Medulla oblongata (tissue), 1 donor: ENCODE measurements around the gene ABCA2.

ENCODE experiments used
- DNase-seq: peaks from one replicate; pipeline ENCODE4 v3.0.0-alpha.2; 2015; ENCODE audit errors: extremely low spot score

ABCA2 gene, protein sequence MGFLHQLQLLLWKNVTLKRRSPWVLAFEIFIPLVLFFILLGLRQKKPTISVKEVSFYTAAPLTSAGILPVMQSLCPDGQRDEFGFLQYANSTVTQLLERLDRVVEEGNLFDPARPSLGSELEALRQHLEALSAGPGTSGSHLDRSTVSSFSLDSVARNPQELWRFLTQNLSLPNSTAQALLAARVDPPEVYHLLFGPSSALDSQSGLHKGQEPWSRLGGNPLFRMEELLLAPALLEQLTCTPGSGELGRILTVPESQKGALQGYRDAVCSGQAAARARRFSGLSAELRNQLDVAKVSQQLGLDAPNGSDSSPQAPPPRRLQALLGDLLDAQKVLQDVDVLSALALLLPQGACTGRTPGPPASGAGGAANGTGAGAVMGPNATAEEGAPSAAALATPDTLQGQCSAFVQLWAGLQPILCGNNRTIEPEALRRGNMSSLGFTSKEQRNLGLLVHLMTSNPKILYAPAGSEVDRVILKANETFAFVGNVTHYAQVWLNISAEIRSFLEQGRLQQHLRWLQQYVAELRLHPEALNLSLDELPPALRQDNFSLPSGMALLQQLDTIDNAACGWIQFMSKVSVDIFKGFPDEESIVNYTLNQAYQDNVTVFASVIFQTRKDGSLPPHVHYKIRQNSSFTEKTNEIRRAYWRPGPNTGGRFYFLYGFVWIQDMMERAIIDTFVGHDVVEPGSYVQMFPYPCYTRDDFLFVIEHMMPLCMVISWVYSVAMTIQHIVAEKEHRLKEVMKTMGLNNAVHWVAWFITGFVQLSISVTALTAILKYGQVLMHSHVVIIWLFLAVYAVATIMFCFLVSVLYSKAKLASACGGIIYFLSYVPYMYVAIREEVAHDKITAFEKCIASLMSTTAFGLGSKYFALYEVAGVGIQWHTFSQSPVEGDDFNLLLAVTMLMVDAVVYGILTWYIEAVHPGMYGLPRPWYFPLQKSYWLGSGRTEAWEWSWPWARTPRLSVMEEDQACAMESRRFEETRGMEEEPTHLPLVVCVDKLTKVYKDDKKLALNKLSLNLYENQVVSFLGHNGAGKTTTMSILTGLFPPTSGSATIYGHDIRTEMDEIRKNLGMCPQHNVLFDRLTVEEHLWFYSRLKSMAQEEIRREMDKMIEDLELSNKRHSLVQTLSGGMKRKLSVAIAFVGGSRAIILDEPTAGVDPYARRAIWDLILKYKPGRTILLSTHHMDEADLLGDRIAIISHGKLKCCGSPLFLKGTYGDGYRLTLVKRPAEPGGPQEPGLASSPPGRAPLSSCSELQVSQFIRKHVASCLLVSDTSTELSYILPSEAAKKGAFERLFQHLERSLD (N-terminal part only)

DNA sequence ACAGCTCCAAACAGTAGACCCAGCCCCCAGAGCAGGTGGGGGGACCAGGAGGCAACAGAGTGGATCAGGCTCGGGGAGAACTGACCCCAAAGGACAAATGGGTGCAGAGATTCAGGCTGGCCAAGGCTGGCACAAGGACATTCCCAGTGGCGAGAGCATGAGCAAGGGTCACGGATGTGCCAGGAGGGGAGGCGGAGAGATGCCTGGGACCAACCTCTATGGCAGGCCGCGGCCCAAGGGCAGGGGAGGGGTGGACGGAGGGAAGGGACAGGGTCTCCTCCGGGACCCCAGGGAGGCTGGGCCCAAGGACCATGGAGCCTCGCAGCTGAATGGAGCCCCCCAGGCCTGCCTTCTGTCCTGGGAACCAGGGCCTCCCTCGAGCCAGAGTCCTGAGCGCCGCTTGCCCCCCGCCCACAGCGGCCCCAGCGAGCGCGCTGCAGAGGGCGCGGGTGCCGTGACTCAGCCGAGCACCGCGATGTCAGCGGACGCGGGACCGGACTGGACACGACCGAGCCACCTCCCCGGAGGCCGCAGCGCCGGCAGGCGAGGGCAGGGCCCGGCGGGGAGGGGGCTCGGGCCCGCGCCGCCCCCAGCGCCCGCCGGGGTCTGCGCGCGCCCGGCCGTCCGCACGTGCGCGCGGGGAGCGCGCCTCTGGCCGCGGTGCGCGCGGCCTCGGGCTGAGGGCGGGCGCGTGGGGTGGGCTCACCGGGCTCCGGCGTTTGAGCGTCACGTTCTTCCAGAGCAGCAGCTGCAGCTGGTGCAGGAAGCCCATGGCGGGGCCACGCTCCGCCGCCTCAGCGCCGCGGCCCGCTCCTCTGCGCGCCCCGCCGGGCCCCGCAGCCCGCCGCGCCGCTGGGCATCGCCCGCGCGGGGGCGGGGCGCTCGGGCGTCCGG is at the start of gene ABCA2:
Gene ABCA2 (minus strand): TSS at position 869 of the 894 bp plus-strand sequence. CDS start 97 bp downstream, at position 772.
- peak; percentile 21 for DNase-seq

DNA sequence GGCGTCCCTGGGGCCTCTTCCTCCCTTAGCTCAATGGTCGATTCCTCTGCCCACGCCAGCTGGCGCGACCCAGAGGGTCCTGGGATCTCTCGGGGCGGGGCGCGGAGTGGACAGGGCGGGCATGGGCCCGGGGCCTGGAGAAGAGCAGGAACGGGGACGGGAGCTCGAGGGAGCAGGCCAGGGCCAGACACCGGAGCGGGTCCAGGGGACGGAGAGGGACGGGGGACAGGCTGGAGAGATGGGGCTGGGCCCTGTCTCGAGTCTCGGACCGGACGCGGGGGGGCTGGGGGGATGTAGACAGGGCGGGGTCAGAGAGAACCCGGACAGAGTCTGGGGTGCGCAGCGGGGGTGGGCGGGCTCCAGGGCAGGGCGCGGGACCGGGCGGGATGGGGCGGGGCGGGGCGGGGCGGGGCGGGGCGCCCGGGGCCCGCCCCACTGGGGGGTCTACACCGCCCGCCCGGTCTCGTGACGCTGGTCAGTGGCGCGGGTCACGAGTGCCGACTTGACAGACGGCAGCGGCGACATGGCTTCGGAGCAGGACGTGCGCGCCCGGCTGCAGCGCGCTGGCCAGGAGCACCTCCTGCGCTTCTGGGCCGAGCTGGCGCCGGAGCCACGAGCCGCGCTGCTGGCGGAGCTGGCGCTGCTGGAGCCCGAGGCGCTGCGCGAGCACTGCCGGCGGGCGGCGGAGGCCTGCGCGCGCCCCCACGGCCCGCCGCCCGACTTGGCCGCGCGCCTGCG is 49.1 kb upstream of the ABCA2 start, which contains the start of gene UAP1L1:
Gene UAP1L1 (plus strand): TSS at position 508 of the 738 bp plus-strand sequence. CDS start 16 bp downstream, at position 524.
- peak; percentile 81 for DNase-seq

DNA sequence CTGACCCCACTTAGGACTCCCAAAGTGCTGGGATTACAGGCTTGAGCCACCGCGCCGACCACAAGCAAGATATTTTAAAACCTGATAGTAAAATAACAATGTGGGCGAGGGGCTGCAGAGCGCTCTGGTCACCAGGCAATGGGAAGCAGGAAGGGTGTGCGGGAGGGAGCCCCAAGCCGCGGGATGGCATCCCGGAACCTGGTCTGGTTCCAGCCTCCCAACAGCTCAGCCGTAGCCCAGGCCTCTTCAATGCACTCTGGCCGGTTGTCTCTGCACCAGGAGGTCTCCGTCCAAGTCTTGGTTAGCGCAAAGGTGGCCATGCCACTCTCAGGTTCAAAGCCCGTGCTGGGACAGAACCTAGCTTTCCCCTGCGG is 48.6 kb upstream of the ABCA2 start:
- DNase-seq, result no peak

DNA sequence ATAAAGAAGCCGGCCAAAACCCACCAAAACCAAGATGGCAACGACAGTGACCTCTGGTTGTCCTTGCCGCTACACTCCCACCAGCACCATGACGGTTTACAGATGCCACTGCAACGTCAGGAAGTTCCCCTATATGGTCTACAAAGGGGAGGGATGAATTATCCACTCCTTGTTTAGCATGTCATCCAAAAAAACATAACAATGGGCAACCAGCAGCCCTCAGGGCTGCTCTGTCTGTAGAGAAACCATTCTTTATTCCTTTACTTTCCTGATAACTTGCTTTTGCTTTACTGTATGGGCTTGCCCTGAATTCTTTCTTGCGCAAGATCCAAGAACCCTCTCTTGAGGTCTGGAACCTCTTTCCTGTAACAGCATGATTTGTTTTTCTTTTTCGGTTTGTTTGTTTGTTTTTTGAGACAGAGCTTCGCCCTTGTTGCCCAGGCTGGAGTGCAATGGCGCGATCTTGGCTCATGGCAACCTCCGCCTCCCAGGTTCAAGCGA is 47.3 kb upstream of the ABCA2 start:
- DNase-seq, result no peak

DNA sequence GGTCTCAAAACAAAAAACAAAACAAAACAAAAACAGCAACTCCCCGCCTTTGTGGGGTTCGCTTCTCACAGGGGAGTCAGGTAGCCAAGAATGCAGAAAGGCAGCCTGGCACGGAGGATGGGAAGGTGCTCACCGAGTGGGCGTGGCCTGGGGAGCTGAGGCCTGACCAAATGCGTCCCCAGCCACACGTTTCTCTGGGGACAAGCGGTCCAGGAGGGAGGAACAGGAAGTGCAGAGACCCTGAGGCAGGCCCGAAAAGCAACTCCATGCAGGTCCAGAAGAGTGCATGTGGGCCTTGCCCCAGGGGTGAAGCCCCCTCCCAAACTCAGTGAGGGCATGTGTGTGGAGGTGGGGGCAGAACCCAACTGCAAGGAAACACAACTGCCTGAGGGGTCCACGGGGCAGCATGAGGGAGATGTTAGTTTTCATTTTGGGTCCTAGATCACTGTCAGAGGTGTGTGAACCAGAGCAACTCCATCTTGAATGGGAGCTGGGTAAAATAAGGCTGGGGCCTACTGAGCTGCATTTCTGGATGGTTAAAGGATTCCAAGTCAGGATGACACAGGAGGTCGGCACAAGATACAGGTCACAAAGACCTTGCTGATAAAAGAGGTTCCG is 46.7 kb upstream of the ABCA2 start:
- DNase-seq, result no peak

DNA sequence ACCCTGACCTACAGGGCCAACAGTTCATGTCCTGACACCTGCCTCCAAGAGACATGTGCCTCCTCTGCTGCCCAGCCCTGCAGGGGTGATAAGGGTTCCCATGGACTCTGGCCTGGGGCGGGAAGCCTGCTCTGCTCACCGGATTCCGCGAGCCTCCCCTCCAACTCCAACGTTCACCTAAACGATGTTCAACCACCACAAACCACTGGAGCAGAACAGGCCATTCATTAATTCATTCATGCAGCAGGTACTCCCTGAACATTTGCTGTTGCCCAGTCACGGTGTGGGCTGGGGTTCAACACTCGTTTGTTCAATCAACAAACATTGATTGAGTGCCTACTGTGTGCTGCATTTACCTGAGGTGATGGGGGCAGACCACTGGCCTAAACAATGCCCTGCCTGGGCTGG is 46.0 kb upstream of the ABCA2 start:
- DNase-seq, result no peak

DNA sequence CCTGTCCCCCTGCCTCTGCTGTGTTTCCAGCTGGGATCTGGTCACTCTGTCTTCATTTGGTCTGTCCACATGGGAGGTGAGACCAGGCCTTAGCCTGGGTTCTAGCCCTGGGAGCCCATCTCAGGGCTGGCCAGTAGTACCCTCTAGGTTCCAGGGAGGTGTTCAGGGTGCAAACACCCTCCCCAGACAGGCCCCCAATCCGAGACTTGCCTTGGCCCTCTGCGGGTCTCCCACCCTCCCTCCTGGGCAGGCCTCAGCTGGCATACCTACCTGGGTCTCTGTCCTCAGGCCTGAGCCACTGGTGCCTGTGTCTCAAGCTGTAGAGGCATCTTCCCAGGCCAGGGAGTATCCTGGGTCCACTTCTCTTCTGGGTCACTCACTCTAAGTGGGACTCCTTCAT is 43.2 kb upstream of the ABCA2 start:
- no peak for DNase-seq

DNA sequence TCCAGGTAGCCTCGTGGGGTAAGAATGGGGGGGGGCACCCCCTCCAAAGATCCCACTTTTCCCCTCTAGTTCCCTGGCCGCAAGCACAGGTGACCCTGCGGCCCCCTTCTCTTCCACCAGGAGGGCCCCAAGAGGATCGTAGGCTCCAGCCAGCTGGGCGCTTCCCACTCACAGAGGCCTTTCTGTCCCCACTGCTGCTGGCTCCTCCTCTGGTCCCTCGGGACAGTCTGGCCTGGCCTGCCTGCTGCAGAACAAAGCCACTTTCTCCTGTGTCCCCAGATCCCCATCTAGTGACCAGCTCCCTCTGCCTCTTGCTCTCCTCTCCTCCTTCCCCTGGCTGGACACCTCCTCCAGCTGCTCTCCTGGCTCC is 42.9 kb upstream of the ABCA2 start:
- DNase-seq, result peak; percentile 94

DNA sequence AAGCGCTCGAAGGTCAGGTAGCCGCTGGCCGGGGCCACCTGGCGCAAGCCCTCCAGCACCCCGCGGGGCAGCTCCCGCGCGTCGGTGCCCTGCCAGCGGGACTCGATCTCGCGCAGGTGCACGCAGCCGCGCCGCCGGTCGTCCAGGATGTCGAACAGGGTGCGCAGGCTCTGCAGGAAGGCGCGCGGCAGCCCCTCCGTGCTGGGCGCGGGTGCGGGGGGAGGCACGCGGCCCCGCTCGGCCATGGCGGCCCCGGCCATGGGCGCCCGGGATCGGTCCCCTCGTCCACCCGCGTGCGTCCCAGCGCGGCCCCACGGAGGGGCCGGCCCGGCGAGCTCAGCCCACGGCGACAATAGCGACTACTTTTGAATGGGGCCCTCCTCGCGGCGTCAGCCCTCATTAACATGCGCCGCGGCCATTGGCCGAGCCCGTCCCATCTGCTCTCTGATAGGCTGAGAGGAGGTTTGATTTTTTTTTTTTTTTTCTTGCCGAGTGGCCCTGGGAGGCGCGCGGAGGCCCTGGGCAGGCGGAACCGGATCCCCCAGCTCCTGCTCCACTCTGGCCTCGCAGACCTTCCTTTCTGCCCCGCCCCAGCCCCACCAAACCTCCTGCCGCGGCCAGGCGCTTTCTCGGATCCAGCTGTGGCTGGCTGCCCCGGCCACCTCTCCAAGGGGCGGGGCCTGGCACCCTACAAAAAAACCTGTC is 42.3 kb upstream of the ABCA2 start, which contains the start of gene SAPCD2:
Gene SAPCD2 (minus strand): TSS at position 357 of the 705 bp plus-strand sequence. CDS start 97 bp downstream, at position 260.
- DNase-seq, result peak; percentile 93

DNA sequence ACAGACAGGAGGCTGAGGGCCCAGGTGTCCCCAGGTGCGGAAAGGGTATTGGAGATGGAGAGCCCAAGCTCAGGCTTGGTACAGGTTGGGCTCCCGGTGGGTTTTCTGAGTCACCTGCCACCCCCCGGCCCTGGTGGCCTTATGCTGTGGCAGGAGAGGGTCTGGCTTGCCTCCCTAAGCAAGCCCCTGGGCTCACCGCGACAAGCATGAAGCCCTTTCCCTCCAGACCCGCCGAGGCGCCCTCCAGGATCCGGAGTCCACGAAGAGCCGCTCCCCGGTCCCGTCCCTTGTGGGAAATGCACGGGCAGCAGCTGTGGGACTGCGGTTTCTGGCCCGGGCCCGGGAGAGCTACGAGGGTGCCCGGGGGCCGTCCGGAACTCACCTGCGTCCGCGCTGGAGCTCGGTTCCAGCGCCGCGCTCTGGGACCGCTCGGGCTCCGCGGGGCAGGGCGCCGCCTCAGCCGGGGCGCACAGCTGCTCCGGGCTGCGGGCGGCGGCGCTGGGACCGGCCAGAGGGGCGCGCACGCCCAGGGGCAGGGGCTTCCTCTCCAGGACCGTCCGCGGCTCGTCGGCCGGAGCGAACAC is 41.6 kb upstream of the ABCA2 start:
- no peak for DNase-seq

DNA sequence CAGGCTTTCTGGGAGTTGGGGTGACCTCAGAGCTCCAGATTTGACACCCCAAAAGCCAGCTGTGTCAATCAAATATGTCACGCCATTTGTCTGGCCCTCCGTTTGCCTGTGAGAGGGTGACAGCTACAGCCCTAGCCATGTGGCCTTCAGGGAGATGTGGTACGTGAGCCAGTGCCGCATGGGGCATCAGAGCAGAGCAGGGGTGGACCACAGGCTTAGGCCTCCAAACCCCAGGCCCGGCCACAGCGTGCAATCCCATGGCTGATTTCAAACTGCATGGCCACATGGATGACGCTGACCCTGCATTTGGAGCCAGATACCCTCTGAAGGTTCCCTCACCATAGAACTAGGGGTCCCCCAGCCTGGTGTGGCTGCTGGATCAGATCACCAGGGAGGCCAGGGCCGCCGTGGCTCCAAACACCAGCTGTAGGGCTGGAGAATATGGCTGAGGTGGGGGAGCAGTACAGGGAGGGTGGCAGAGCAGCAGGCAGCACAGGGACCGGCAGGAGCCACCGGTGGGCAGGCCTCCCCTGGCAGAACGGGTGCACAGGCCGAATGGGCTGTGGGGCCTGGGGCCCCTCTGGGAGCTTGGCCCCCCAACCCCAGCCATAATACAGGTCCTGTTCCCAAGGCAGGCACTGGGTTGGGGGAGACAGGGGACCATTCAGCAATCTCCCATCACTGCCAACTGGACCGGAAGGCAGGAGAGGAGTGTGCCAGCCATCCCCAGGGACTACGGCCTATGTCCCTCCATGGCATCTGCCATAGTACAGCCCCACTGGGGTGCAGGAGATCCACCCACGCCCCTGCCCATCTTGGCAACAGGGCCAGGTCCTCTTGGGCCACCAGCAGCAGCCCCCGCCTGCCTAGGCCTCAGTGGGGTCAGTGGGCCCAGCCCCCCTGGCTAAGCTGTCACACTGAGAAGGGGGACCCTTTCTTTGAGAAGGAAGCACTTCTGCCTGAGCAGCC is 40.8 kb upstream of the ABCA2 start:
- DNase-seq, result no peak

DNA sequence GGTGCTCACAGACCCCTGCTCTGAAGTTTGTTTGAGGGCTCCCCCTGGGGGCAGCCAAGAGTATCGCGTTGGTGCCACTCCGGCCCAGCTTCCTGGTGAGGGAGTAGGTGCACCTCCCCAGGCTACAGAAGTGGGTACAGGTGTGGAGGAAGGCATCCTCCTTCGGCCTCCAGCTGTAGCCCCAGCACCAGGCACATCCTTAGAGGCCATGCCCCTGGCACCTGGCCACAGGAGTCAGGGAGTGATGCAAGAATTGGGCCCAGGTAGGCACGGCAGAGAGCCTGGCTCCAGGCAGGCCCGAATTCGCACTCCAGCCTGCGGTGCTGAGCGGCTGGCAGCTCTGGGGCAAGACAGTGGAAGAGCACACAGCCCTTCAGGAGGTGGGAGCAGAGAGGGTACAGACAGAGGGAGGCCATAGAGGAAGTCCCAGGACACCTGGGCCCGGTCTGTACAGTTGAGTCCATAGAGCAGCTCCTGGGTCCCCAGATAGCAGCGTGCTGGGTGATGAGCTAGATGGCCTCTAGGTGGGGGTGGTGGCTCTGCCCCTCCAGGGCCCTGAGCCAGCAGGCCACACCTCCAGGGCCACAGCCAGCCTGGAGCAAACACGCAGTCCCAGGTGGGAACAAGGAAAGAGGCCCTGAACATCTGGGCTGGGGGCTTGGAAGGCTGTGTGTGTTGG is 40.0 kb upstream of the ABCA2 start:
- DNase-seq, result peak; percentile 90

DNA sequence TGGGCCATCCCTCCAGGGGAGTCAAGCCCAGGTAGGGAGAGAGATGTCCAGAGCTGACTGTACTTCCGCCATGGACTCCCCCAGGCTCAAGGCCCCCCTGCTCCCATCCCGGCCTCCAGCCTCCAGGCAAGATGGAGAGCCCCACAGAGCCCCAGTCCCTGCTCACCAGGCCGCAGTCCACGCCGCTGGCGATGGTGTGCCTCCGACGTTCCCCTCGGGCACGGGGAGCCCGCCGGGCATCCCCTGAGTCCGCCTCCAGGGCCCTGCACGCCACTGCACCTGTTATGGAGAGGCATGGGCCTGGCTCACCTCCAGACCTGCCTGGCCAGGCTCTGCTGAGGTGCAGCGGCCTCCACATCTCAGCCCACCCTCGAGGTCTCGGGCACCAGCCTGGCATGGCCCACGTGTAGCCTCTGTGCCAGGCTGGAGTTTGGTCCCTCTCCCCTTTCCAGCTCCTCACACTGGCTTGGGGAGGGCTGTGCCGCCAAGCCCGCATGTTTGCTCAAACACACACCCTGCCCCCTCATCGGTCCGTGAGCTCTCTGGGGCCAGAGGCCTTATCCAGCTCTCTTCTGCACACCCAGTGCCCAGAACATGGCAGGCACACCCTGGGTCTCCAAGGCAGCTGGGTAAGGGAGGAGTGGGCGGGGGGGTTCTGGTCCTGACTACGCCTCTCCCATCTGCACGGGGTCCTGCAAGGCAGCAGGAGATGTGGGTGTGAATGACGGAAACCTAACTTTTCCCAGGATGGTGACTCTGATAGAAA is 38.2 kb upstream of the ABCA2 start:
- DNase-seq, result no peak

DNA sequence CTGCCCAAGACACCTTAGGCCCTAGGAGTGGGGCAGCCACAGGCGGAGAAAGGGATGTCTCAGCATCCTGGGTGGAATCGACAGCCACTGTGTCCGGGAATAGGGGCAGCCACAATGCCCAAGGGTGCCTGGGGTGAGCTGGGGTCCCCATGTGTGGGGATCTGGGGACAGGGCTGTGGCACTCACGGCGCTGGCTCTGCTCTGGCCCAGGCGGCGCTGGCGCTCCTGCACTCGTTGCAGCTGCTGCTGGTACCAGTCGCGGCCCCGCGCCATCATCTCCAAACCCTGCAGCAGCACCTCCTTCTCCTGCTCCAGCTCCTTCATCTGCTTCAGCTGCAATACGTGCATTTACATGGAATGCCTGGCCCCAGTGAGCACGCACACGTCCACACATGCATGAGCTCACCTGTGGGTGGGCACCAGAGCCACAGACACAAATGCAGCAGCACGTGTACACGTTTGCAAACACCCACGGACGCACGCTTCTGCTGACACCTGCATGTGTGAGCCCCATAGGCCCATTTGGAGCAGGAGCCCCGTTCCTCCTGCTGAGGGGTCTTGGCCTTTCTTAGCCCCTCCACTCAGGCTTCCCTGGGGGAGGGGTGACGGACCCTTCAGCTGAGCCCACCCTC is 37.4 kb upstream of the ABCA2 start:
- no peak for DNase-seq

DNA sequence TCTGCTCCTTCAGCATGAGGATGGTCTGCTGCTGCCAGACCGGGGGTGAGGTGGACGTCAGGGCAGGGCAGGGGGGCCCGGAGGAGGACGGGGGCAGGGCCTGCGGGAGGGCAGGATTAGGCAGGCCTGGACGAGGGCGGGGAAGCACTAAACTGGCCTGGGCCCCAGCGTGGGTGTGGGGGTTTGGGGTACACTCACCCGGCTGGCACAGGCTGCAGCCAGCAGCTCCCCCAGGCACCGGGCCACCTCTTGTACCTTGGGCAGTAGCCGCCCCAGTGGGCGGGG is 36.8 kb upstream of the ABCA2 start:
- DNase-seq, result no peak
